ENCODE measurements around the gene CHMP3.
"Not testable (repeated sequence)": the region's sequence is repeated elsewhere in the genome, so short reads cannot be mapped to it uniquely, and the experiment has no call there.

- not testable (repeated sequence) for TF ChIP-seq CTCF, POLR2A, POLR2AphosphoS5 (IDR thresholded peaks at IDR 0.05)
Measured at GRCh38 chr2:86548165-86548912, 14.9 kb downstream of the CHMP3 start.
